Activated CD4-positive, alpha-beta T cell treated with anti-CD3 and anti-CD28 coated beads for 24 hours (primary cell): ENCODE results near the gene FOXP1.

Experiments used
- DNase-seq, 2 donors: peaks; one replicate each; pipeline ENCODE4 v3.0.0-alpha.2; 2020; ENCODE audit warnings: low read depth in 2 of 2

Gene FOXP1

DNA sequence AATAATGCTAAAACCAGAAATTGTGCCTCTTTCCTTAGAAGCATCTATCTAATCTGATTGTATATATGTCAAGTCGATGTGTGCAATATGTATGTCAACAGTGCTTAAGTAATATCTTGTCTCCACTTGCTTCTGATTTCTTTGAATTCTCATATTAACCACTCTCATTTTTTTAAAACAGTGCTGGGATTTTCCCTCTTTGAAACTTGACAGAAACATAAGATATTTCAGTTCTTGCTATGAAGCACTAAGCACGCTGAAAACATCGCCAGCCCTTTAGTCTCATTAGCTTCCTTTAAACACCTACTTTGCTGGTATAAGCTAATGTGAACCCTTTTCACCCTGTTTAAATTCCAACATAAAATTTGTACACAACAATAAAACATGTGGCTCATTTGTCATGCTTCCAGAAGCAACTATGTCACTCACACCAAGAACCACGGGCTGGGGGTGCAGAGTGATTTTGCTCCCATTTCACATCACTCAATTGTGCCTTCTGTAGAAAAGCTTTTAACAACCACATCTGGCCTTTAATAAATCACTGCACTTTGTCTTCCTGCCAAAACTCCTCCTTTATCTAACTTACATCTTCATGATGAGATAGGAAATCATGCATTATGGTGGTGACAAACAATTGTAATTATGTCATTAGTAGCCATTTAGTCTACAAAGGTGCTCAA, 185.2 kb downstream of the FOXP1 start:
- no peak for DNase-seq

DNA sequence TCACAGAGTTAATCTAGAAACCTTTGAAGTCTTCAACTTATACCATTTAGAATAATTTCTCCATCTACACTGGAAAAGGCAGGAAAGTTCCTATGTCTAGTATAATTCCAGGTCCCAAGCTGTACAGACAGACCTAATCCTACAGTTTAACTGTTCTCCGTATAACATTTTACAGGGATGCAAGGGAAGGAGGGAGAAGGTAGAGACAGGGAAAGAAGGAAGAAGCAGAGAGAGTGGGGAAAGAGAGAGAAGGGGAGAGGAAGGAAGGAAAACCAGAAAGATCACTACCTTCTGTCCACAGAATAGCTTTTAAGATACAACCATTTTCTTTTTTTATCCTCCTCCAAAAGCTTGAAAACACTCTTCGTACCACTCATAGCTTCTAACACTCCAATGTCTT, 185.8 kb downstream of the FOXP1 start:
- no peak for DNase-seq

DNA sequence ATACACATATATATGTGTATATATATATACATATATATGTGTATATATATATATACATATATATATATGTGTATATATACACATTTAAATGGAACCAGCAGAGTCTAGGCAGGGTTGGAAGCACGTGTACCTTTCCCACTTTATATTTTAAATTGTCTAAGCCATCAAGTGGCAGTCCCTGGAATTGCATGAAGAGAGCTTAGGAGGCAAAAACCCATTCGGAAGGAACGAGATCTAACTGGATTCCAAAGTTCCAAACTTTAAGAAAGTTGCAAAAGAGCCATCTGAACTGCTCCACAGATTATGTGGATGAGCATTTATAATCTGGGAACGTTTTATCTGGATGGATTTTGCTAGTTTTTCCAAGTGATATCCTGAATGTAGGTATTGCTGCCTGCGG, 186.5 kb downstream of the FOXP1 start:
- no peak for DNase-seq

DNA sequence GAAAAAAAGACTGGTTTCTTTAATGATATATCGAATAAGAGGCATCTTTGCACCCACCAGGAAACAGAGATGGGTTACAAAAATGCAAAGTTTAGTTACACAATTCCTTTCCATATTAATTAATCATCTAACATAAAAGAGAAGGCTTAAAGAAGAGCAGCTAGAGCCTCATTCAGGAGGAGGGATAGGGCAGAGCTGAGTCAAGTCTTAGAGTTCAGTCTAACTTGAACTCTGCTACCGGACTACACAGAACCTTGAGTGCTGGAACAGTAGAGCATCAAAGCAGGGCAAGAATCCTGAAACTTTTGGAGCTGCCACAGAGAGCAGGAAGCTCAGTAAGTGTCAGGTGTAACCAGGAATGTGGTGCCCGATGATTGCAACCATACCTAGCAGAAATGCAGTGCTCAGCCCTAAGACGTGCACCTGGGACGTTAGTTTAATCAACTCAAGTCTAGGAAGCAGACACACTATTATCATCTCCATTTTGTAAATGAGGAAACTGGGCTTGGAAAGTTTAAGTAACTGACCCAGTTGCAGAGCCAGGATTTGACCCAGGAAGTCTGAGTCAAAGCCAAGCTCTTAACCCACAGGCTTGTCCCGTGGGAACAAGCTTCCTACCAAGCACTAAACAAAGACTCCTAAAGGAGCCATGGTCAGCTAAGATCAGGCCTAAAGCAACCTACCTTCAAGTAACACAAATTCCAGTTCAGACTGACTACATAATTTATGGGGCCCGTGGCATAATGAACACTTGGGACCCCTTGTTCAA, 187.4 kb downstream of the FOXP1 start:
- DNase-seq = no peak

DNA sequence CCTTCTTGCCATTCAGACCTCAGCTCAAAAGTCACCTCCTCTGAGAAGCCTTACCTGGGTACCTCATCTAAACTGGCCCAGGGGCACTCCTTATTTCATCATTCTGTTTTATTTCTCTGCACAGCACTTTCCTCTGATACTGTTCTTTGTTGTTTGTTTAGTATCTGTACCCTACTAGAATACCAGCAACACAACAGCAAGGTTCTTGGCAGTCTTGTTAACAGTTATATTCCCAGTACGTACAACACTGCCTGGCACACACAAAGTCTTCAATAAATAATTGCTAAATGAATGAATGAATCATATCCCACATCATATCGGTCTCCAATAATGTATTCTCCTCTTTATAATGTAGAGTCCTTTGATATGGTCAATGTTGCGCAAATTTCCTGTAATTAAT, 188.1 kb downstream of the FOXP1 start:
- no peak for DNase-seq

DNA sequence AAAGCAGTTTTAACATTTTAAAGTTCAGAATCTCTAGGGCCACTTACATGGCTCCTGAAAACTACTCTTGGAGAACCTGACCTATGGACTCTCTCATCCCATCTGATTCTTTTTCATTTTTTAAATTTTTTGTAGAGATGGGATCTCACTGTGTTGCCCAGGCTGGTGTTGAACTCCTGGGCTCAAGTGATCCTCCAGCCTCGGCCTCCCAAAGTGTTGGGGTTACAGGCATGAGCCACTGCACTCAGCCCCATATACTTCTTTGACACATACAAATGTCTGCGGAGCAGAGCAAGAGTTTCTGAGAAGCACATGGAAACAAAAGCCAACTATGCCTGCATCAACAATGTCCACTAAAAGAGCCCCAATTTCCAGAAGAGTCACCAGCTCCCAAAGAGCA, 189.8 kb downstream of the FOXP1 start:
- no peak for DNase-seq

DNA sequence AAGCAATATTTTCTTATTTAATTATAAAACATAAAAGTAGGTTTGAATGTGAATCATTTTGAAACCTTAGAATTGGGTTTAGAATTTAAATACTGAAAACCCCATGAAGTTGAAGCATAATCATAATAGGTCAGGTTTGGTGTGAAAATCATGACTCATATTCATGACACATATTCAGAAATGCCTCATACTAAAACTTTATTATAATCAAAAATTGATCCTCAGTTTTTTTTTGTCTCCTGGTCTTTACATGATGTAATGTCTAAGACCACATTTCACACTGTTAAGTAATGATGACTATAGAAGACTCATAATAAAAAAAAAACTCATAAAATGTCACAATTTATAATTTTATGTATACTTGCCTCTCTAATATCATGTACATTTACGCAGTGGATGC, 190.4 kb downstream of the FOXP1 start:
- DNase-seq = no peak

DNA sequence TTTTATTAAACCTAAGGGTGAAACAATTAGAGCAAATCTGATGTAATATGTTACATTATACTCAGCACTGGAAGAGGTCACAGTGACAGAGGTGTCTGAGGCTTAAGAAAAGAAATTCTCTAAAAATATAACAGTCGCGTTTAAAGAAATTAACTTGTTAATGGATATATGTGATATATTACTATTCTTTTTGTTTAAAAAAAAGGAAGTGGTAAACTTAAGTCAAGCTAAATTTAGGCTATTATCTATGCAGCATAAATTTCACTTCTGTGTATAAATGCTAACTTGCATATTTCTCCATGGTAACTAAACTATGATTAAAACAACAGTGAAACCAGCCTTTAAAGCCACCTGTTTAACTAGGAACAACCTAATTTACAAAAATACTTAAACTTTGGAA, 191.3 kb downstream of the FOXP1 start:
- no peak for DNase-seq

DNA sequence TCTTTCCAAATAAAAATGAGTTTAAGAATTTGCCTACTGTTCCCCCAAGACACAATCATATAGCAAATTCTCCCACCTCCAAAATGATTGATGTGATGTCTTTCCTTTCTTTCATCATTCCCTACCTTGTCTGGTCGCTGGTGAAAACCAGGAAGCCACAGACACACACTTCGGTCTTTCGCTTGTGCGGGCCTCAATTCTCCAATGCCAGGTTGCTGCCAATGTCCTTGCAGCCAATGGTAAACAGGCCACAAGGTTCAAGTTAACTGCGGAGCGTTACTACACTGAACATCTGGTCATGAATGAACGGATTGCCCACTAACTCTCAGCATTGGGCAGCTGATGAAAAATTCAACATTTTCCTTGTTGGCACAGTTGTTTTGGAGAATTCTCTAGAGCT, 192.2 kb downstream of the FOXP1 start:
- DNase-seq = no peak

DNA sequence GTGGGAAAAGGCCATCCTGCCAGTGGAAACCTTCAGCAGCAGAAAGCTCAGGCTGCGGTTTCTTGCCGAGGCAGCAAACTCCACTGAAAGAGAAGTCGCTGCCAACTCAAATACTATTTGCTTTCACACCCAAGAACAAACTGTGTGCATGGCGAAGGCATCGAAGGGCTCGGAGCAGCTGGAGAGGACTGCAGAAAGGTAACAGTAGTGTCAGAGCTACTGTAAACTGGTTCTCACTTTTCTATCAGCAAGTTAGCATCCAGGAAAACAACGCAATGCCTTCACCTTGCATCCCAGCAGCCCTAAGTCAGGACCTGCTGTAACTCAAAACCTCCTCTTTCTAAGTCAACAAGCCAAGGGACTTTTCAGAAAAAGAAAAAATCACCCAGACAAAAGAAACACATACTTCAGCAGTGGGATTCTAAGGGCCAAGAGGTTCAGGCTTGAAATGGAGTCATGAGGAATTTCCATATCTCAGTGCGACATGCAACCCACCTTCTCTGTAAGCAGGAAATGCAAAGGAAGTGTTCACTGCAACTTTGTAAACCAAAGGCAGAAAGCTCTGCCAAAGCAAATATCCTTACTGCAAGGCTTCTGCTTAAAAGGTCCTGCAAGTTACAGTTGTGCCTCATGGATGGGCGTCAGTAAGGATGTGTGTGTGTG, 193.5 kb downstream of the FOXP1 start:
- DNase-seq = no peak

DNA sequence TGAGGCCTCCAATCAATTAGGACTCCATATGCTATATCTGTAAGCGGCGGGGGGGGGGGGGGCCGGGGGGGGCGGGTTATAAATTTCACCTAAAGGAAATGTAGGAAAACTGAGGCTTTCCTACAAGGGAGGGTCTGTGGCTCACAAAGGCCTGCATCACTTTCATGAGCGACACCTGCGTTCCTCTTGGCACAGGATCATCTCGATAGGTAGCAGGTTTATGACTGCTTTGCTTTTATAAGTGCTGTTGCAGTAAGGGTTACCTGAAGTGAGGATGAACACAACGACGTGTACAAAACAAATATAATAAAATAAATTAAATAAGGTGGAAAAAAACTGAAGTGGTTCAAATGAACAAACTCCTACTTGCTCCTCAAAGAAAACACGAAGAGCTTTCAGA, 194.3 kb downstream of the FOXP1 start:
- DNase-seq = no peak

DNA sequence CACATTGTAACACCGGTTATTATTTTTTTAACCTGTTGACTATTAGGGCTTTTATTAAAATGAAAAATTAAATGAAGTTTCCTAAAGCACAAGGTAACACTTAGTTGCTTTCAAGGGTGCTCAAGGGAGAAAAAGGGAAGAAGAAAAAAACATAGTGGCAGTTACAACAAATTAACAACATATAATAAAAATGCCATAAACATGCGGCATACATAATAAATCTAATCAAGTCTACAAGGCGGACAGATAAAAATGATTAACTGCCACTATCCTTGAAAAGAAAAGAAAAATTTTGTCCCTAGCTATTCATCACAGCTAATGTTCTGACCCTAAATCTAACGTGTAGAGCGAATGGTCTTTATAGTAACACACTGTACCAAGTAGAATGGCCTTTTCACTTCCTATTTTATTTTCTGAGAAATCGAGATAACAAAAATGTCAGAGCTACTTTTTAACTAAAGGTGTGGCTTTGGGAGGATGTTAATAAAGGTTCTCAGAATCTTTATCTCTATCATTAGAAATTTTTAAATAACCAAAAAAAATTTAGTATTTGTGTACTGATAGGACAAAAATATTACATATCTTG, 194.9 kb downstream of the FOXP1 start:
- DNase-seq = no peak

DNA sequence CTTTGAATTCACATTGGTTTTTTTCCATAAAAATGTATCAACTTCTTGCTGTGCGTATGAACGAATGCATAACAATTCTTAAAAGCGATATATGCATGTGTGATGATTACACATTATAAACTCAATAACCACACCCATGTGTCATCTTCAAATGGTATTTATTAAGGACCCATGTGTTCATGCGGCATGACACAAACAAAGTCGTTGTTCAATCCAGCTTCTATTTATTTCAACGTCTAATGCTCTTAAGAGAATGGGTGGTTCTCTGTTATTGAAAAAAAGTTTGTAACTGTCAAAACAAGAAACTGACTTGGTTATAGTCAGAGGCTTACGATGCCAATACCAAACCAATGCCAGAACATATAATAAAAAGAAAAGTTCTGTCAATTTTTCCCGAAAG, 195.9 kb downstream of the FOXP1 start:
- DNase-seq = no peak

DNA sequence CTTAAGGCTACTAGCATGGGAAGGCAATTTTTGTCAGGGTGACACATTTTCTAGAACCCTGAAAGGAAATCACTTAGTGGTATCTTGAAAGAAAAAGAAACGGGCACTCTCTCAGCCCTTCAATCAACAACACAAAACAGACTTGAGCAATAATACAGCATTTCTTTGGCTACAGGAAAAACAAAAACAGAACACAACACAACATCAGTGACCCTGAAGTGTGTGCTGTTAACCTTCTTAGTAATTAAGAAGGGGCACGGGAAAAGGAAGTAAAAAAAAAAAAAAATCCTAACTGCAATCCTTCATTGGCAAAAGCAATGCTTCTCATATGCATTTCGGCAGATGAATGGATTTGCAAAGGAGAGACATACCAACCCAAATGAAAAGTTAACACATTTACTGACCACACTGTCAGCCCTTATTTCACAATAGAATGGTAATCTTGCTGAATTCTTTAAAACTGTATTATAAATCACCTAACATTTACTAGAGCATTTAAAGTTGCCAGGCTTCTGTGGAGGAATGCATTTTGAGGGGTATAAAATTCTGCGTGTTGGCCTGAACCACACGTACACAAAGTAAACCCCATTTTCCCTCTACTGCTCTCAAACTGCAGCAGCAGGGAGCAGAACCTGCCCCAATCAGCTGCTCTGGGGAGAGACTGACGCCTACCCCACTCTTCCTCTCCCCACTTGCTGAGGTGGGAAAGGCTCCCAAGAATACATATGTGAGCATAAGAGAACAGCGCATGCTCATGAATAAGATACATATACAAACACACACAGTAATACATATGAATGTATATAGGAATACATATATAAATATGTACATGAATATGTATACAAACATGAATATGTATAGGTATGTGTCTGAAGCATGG, 198.5 kb downstream of the FOXP1 start:
- no peak for DNase-seq

DNA sequence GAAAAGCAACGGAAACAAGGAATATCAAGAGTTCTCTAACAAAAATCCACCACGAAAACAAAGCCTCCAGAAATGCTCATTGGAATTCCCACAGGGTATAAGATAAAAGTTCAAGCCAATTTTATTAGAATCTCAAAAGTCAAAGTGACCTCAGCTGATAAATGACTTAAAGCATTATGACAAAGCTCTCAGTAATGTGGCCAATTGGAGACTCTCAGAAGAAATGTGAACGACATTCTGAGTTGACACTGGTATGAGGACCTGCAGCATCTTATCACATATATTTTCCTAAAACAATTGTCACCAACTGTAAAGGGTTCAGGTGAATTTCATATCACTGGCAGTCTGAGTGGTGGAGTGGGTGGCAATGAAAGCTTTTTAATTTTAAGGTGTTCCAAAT, 199.1 kb downstream of the FOXP1 start:
- no peak for DNase-seq

DNA sequence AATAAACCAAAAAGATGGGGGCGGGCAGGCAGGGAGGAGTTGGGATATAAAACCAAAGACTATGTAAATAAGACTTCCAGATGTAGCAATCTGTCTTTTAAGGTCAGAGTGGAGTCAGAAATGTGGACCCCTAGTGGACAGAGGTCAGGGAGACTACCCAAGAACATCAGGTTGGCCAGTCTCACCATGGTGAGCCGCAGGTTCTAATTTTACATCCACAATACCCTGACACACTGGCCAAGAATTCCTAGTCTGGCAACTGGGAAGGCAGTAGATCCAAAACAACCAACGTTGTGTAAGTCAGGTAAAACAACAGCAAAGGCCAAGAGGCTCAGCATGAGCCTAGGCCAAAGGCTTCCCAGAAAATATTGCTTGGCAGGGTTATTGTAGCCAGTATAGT, 203.4 kb downstream of the FOXP1 start:
- DNase-seq = no peak

DNA sequence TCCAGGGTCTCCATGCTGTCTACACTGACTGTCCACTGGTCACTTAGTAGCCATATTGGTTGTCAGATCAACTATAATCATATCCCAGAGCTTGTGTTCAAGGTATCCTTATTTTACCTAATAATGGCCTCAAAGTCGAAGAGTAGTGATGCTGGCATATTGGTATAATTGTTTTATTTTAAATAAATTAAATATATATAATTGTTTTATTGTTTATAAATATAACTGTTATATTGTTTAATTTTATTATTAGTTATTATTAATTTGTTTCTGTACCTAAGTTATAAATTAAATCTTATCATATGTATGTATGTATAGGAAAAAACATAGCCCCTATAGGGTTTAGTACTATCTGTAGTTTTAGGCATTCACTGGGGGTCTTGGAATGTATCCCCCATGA, 205.0 kb downstream of the FOXP1 start:
- DNase-seq = no peak

DNA sequence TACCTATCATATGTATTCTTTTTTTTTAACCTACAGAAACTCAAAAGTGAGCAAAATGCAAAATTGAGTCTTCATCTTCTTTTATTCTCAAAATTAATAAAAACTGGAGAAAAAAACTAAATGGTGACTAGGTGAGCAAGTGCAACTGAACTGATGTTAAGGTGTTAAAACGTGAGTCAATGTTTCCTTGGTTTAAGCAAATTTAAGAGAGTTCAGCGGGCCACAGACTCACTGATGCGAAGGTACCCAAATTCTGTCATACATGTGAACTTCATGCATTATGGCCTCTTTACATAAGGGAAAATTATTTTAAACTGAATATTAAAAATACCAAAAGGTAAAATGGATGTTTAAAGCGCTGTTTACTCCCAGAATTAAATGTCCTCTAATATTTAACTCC, 206.6 kb downstream of the FOXP1 start:
- no peak for DNase-seq

DNA sequence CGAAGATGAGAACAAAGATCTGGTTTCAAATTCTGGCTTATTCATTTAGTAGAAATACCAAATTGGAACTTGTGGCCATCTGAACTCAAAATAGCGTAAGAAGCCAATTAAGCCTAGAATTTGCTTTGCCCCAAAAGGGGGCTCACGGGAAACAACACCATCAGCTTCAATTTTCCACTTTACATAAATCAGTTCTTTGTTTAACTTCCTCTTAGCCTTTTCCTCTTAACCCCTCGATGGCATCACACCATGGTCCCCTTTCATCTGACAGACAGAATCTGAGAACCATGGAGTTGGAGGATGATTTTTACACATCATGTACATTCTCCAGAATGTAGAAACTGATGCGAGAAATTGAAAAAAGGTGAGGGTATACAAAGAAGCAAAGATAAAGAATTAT, 207.0 kb downstream of the FOXP1 start:
- no peak for DNase-seq

DNA sequence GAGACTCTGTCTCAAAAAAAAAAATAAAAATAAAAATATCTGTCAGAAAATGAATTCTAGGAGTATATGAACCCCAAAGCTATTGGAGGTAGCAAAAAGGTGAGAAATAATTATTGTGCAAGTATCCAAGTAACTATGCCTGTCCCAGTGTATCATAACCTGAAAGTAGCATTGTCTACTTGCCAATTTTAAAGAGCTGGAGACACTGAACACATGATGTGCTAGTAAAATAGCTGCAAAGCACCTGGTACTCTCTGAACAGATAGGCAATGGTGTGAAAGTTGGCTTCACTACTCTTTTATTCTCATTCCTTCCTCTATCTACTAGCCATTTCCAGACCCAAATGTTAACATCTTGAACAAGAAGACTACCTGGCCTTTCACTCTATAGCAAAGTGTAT, 208.9 kb downstream of the FOXP1 start:
- no peak for DNase-seq

DNA sequence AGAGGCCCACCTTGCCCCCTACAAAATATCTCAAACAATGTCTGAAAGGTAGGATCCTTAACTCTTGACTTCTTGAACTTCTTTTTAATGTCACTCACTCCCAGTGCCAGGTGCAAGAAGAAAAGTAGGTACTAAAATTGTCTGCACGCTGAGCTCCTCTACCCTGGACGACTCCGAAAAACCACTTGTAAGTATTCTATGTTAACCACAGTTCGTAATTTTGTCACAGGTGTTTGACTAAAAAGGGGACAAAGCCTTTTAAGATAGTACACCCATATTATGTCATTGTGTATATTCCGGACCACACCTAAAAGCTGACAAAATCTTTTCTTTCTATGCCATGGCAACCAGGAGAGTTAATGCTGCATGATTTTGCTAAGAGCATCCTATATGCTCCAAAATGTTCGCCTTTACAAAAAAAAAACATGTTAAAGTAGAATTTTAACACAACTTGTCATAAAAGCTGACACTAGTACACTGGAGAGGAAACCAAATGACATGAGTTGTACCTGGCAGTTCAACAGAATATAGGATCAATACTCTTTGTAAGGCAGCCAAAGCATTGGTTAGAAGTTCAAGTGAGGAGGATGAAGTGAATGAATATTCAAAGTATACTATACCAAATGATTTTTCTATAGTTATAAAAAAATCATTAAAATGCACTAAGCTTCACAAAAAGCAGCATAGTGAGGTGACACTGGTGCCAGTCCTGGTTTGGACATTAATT, 210.5 kb downstream of the FOXP1 start:
- no peak for DNase-seq
